SU-DHL-6 (cell line): ENCODE results near the gene AP5S1.

Source experiments
- H2AFZ ChIP-seq: fragments of 200-600 bp; sonication (generic); 2 replicates; pipeline ENCODE4 v1.6.1; 2014; ENCODE audit warnings: low read depth, mild to moderate bottlenecking, moderate library complexity, mixed read lengths, antibody characterized with exemption, low read length; ENCODE audit not compliant: severe bottlenecking
- H3F3A ChIP-seq: fragments of 200-600 bp; shearing (Covaris generic); 2 replicates; pipeline ENCODE4 v1.6.0; 2016; ENCODE audit warnings: antibody characterized with exemption, mild to moderate bottlenecking; ENCODE audit not compliant: insufficient read depth
- H3K27ac ChIP-seq: fragments of 200-600 bp; sonication (generic); 2 replicates; pipeline ENCODE4 v1.5.1; 2016; ENCODE audit warnings: low read depth, mild to moderate bottlenecking, low read length, moderate library complexity, mixed read lengths
- H3K27me3 ChIP-seq: fragments of 200-600 bp; sonication (generic), shearing (Covaris generic); 2 replicates; pipeline ENCODE4 v1.6.0; 2014; ENCODE audit warnings: mild to moderate bottlenecking, low read length
- H3K36me3 ChIP-seq: fragments of 200-600 bp; sonication (generic); 2 replicates; pipeline ENCODE4 v1.6.1; 2014; ENCODE audit warnings: mild to moderate bottlenecking, low read length, mixed read lengths
- H3K4me2 ChIP-seq: fragments of 300-600, 200-600 bp; shearing (Covaris generic), sonication (generic); 2 replicates; pipeline ENCODE4 v1.6.0; 2014; ENCODE audit warnings: low read length, low read depth, mild to moderate bottlenecking; ENCODE audit not compliant: poor library complexity, severe bottlenecking
- H3K4me3 ChIP-seq: fragments of 200-600 bp; sonication (generic); 2 replicates; pipeline ENCODE4 v1.5.1; 2014; ENCODE audit warnings: antibody characterized with exemption, low read length, mild to moderate bottlenecking, mixed read lengths; ENCODE audit not compliant: insufficient read depth, poor library complexity, severe bottlenecking
- H3K79me2 ChIP-seq: fragments of 200-600 bp; sonication (generic); 2 replicates; pipeline ENCODE4 v1.6.1; 2014; ENCODE audit warnings: mild to moderate bottlenecking, low read length, moderate library complexity; ENCODE audit not compliant: insufficient read depth
- H3K9ac ChIP-seq: fragments of 200-600 bp; sonication (generic); 2 replicates; pipeline ENCODE4 v1.7.0; 2014; ENCODE audit warnings: mild to moderate bottlenecking, low read length
- H3K9me2 ChIP-seq: fragments of 200-600 bp; sonication (generic); replicated peaks from 2 replicates; pipeline ENCODE4 v1.6.1; 2014; ENCODE audit warnings: low read length; ENCODE audit not compliant: insufficient read depth
- H3K9me3 ChIP-seq: fragments of 200-600 bp; sonication (generic); 2 replicates; pipeline ENCODE4 v1.6.1; 2014; ENCODE audit warnings: low read length, mixed read lengths; ENCODE audit not compliant: insufficient read depth
- H4K20me1 ChIP-seq: fragments of 200-600 bp; sonication (generic); 2 replicates; pipeline ENCODE4 v1.6.1; 2014; ENCODE audit warnings: low read depth, mild to moderate bottlenecking, antibody characterized with exemption, low read length, moderate library complexity, mixed read lengths
- CTCF ChIP-seq: fragments of 200-600 bp; sonication (generic); IDR thresholded peaks from one replicate; pipeline ENCODE4 v1.5.1; 2017; ENCODE audit warnings: antibody characterized with exemption, mild to moderate bottlenecking, low read length, moderate library complexity; ENCODE audit not compliant: insufficient read depth, poor library complexity, severe bottlenecking
- EZH2phosphoT487 ChIP-seq: fragments of 200-600 bp; sonication (generic), shearing (Covaris generic); conservative IDR thresholded peaks from 2 replicates; pipeline ENCODE4 v1.6.1; 2018; ENCODE audit warnings: mild to moderate bottlenecking, antibody characterized with exemption, low read length, moderate library complexity, mixed read lengths

AP5S1 gene

GRCh38 chr20:3803289-3803688 is 17.1 kb upstream of the AP5S1 start:
- Histone ChIP-seq H3F3A (peaks cover 7% of the 10 kb centered on the region; the same call in 1 of the 2 replicates), H3K9me2 (no peaks in the 10 kb centered on the region), H3K4me3 (no peak overlapping the region), H3K36me3 (no peaks in the 10 kb centered on the region), H3K9me3 (no peaks in the 10 kb centered on the region), H2AFZ (no peak overlapping the region), H3K9ac (no peak overlapping the region), H3K4me2 (no peak overlapping the region), H4K20me1 (no peaks in the 10 kb centered on the region), H3K27ac (no peak overlapping the region), H3K79me2 (no peaks in the 10 kb centered on the region; the same call in 1 of the 2 replicates), H3K27me3 (no peaks in the 10 kb centered on the region)
- TF ChIP-seq EZH2phosphoT487 (no peak), CTCF (no peak)

DNA sequence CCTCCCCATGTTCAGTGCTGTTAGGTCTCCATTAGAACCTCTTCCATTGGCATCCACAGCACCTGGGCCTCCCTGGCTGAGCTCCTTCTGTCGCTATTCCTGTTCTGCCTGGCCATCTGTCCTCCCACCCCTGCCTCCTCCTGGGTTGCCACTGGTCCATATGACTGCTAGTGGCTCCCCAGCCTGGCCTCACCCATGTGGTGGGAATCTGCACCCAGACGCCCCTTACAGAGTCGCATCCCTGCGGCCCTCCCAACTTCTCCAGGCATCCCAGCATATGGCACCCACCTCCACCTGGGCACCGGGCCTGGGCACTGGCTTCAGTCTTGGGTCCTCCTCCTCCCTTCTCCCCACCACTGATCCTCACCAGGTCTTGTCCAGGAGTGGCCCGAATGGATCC is 16.5 kb upstream of the AP5S1 start:
- peaks cover 7% of the 10 kb centered on the region; the same call in 1 of the 2 replicates for H3F3A ChIP-seq
- no peaks in the 10 kb centered on the region for H4K20me1 ChIP-seq
- H3K4me2 ChIP-seq = no peak overlapping the region
- H3K9me2 ChIP-seq = no peaks in the 10 kb centered on the region
- H3K9me3 ChIP-seq = no peaks in the 10 kb centered on the region
- no peaks in the 10 kb centered on the region; the same call in 1 of the 2 replicates for H3K79me2 ChIP-seq
- no peaks in the 10 kb centered on the region for H3K27me3 ChIP-seq
- H2AFZ ChIP-seq = no peak overlapping the region
- no peak overlapping the region for H3K27ac ChIP-seq
- no peak for TF ChIP-seq CTCF
- no peak for TF ChIP-seq EZH2phosphoT487
- H3K9ac ChIP-seq = no peak overlapping the region
- H3K36me3 ChIP-seq = no peaks in the 10 kb centered on the region
- H3K4me3 ChIP-seq = no peak overlapping the region

- Histone ChIP-seq H4K20me1 (no peaks in the 10 kb centered on the region), H3K27ac (no peak overlapping the region), H2AFZ (no peak overlapping the region), H3K9ac (no peak overlapping the region), H3K79me2 (no peaks in the 10 kb centered on the region; the same call in 1 of the 2 replicates), H3K36me3 (no peaks in the 10 kb centered on the region), H3K9me2 (no peaks in the 10 kb centered on the region), H3K9me3 (no peaks in the 10 kb centered on the region), H3K27me3 (no peaks in the 10 kb centered on the region), H3K4me3 (no peak overlapping the region), H3F3A (peaks cover 7% of the 10 kb centered on the region; the same call in 1 of the 2 replicates), H3K4me2 (no peak overlapping the region)
- TF ChIP-seq EZH2phosphoT487 = no peak
- no peak for TF ChIP-seq CTCF
These were observed 16.0 kb upstream of the AP5S1 start for GRCh38 chr20:3804254-3804751.

DNA sequence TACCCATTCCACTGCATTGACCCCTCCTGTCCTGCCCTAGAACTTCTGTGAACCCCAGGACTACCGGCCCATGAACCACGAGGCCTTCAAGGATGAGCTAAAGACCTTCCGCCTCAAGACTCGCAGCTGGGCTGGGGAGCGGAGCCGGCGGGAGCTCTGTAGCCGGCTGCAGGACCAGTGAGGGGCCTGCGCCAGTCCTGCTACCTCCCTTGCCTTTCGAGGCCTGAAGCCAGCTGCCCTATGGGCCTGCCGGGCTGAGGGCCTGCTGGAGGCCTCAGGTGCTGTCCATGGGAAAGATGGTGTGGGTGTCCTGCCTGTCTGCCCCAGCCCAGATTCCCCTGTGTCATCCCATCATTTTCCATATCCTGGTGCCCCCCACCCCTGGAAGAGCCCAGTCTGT is 15.6 kb upstream of the AP5S1 start:
- Histone ChIP-seq H3K4me3 (no peak overlapping the region), H3K9me3 (no peaks in the 10 kb centered on the region), H3K36me3 (no peaks in the 10 kb centered on the region), H3K9ac (no peak overlapping the region), H3K27me3 (no peaks in the 10 kb centered on the region), H3K4me2 (no peak overlapping the region), H3K27ac (no peak overlapping the region), H4K20me1 (no peaks in the 10 kb centered on the region), H3K79me2 (no peaks in the 10 kb centered on the region; the same call in 1 of the 2 replicates), H3K9me2 (no peaks in the 10 kb centered on the region), H2AFZ (no peak overlapping the region), H3F3A (peaks cover 7% of the 10 kb centered on the region; the same call in 1 of the 2 replicates)
- no peak for TF ChIP-seq EZH2phosphoT487
- TF ChIP-seq CTCF = no peak
